ENCODE data around the gene NEMP2. TPM values are rescaled to one million over a fixed set of nuclear protein-coding genes. Genes with fewer than 3 reads are reported as not detected.

Gene NEMP2
- total RNA-seq, 6 donors from 2014 or later: 2.6 to 7.4 (median 4.3) TPM

- TF ChIP-seq EP300 (IDR thresholded peaks at IDR 0.05) (no peak), POLR2AphosphoS5 (IDR thresholded peaks at IDR 0.05) (no peak), POLR2A (IDR thresholded peaks at IDR 0.05) (no peak), CTCF (IDR thresholded peaks at IDR 0.05) (no peak)
- Histone ChIP-seq H3K27me3 (no peaks in the 10 kb centered on the region), H3K36me3 (no peaks in the 10 kb centered on the region), H3K4me1 (no peaks in the 10 kb centered on the region), H3K9me3 (no peaks in the 10 kb centered on the region), H3K27ac (no peak overlapping the region), H3K4me3 (no peak overlapping the region)
- 93% methylated on average over 3 of the region's 3 CpGs for WGBS, 2 donors
- DNase-seq (no peak), ATAC-seq (ENCODE audit: low FRiP score in 2 of 2) (no peak)
Measured at GRCh38 chr2:190561094-190561493, 26.6 kb upstream of the NEMP2 start.

GRCh38 chr2:190554357-190555006, 20.0 kb upstream of the NEMP2 start:
- Histone ChIP-seq H3K4me1 (no peaks in the 10 kb centered on the region), H3K4me3 (no peak overlapping the region), H3K36me3 (no peaks in the 10 kb centered on the region), H3K9me3 (no peaks in the 10 kb centered on the region), H3K27me3 (no peaks in the 10 kb centered on the region), H3K27ac (no peak overlapping the region)
- TF ChIP-seq POLR2AphosphoS5 (IDR thresholded peaks at IDR 0.05) (no peak), CTCF (IDR thresholded peaks at IDR 0.05) (no peak), EP300 (IDR thresholded peaks at IDR 0.05) (no peak), POLR2A (IDR thresholded peaks at IDR 0.05) (no peak)
- 76 to 85% methylated on average over 4 to 7 of the region's 7 CpGs for WGBS, 2 donors
- ATAC-seq (ENCODE audit: low FRiP score in 2 of 2) (no peak), DNase-seq (no peak)

- Histone ChIP-seq H3K27ac (no peak overlapping the region), H3K4me1 (no peaks in the 10 kb centered on the region), H3K9me3 (no peaks in the 10 kb centered on the region), H3K4me3 (no peak overlapping the region), H3K27me3 (no peaks in the 10 kb centered on the region), H3K36me3 (no peaks in the 10 kb centered on the region)
- ATAC-seq (ENCODE audit: low FRiP score in 2 of 2) (no peak), DNase-seq (no peak)
- WGBS, 2 donors: 90 to 100% methylated on average over 1 of the region's 1 CpG
- TF ChIP-seq POLR2AphosphoS5 (IDR thresholded peaks at IDR 0.05): no peak
- TF ChIP-seq EP300 (IDR thresholded peaks at IDR 0.05): no peak
- TF ChIP-seq CTCF (IDR thresholded peaks at IDR 0.05): no peak
Measured at GRCh38 chr2:190553254-190553653, 18.7 kb upstream of the NEMP2 start.

GRCh38 chr2:190551928-190552327, 17.4 kb upstream of the NEMP2 start:
- H3K4me1 ChIP-seq: no peaks in the 10 kb centered on the region
- H3K27me3 ChIP-seq: no peaks in the 10 kb centered on the region
- DNase-seq: peak in 1 of 2 donors; percentile 44
- TF ChIP-seq CTCF (IDR thresholded peaks at IDR 0.05) (no peak), POLR2AphosphoS5 (IDR thresholded peaks at IDR 0.05) (no peak), EP300 (IDR thresholded peaks at IDR 0.05) (no peak), POLR2A (IDR thresholded peaks at IDR 0.05) (no peak)
- H3K36me3 ChIP-seq: no peaks in the 10 kb centered on the region
- no peaks in the 10 kb centered on the region for H3K9me3 ChIP-seq
- H3K27ac ChIP-seq: no peak overlapping the region
- ATAC-seq (ENCODE audit: low FRiP score in 2 of 2): peak in 1 of 2 donors; percentile 19
- no peak overlapping the region for H3K4me3 ChIP-seq
- WGBS, 2 donors: 57 to 66% methylated on average over 4 of the region's 4 CpGs

- H3K36me3 ChIP-seq: no peaks in the 10 kb centered on the region
- no peak for ATAC-seq (ENCODE audit: low FRiP score in 2 of 2)
- no peak for TF ChIP-seq EP300 (IDR thresholded peaks at IDR 0.05)
- no peak for TF ChIP-seq POLR2AphosphoS5 (IDR thresholded peaks at IDR 0.05)
- TF ChIP-seq POLR2A (IDR thresholded peaks at IDR 0.05): no peak
- no peak for TF ChIP-seq CTCF (IDR thresholded peaks at IDR 0.05)
- no peak overlapping the region for H3K4me3 ChIP-seq
- H3K27ac ChIP-seq: no peak overlapping the region
- no peaks in the 10 kb centered on the region for H3K4me1 ChIP-seq
- H3K9me3 ChIP-seq: no peaks in the 10 kb centered on the region
- WGBS, 2 donors: 98 to 99% methylated on average over 3 of the region's 3 CpGs
- DNase-seq: no peak
- H3K27me3 ChIP-seq: no peaks in the 10 kb centered on the region
Measured at GRCh38 chr2:190550137-190550536, 15.6 kb upstream of the NEMP2 start.
